ENCODE measurements around the gene CCR9. TPM values are rescaled to one million over a fixed set of nuclear protein-coding genes. Genes with fewer than 3 reads are reported as not detected.

The CCR9 gene
- polyA plus RNA-seq, 1 donor from 2014 or later, result not detected

- H3K9ac ChIP-seq (ENCODE audit: low read length), result no peak overlapping the region
- H4K20me1 ChIP-seq (ENCODE audit: insufficient read depth), result no peaks in the 10 kb centered on the region
- H3K79me2 ChIP-seq (replicated peaks; ENCODE audit: insufficient read depth, low read length), result no peaks in the 10 kb centered on the region
- no peak overlapping the region for H3K4me2 ChIP-seq (ENCODE audit: low read length)
- no peaks in the 10 kb centered on the region for H3K9me2 ChIP-seq (ENCODE audit: insufficient read depth, low read length)
- H3F3A ChIP-seq (ENCODE audit: insufficient read depth, low read length, poor library complexity, severe bottlenecking), result no peaks in the 10 kb centered on the region
- H2AFZ ChIP-seq (ENCODE audit: low read depth, low read length), result no peak overlapping the region
- H3K27me3 ChIP-seq (ENCODE audit: insufficient read depth, low read depth, low read length), result no peaks in the 10 kb centered on the region
- no peaks in the 10 kb centered on the region for H3K36me3 ChIP-seq (ENCODE audit: insufficient read depth, low read length)
- no peak for TF ChIP-seq EP300 (conservative IDR thresholded peaks at IDR 0.05; ENCODE audit: poor library complexity, severe bottlenecking)
- TF ChIP-seq POLR2AphosphoS5 (IDR thresholded peaks at IDR 0.05), result no peak
- TF ChIP-seq EZH2 (IDR thresholded peaks at IDR 0.05; ENCODE audit: borderline replicate concordance, insufficient read depth, low read length, poor library complexity, severe bottlenecking), result no peak
- no peak for TF ChIP-seq MXI1 (conservative IDR thresholded peaks at IDR 0.05; ENCODE audit: poor library complexity, severe bottlenecking)
- no peak overlapping the region for H3K4me3 ChIP-seq (ENCODE audit: low read length)
- no peaks in the 10 kb centered on the region for H3K9me3 ChIP-seq (ENCODE audit: low read length)
- H3K27ac ChIP-seq (ENCODE audit: low read length), result no peak overlapping the region
Measured at GRCh38 chr3:45936261-45936660, 49.9 kb downstream of the CCR9 start.

GRCh38 chr3:45937206-45938042, 51.1 kb downstream of the CCR9 start:
- H3K9ac ChIP-seq (ENCODE audit: low read length), result no peak overlapping the region
- no peaks in the 10 kb centered on the region for H3K27me3 ChIP-seq (ENCODE audit: insufficient read depth, low read depth, low read length)
- H3K4me2 ChIP-seq (ENCODE audit: low read length), result no peak overlapping the region
- H4K20me1 ChIP-seq (ENCODE audit: insufficient read depth), result no peaks in the 10 kb centered on the region
- H3F3A ChIP-seq (ENCODE audit: insufficient read depth, low read length, poor library complexity, severe bottlenecking), result no peaks in the 10 kb centered on the region
- H3K9me3 ChIP-seq (ENCODE audit: low read length), result no peaks in the 10 kb centered on the region
- H3K79me2 ChIP-seq (replicated peaks; ENCODE audit: insufficient read depth, low read length), result no peaks in the 10 kb centered on the region
- TF ChIP-seq REST (IDR thresholded peaks at IDR 0.05; ENCODE audit: borderline replicate concordance), result no peak
- no peak for TF ChIP-seq EZH2 (IDR thresholded peaks at IDR 0.05; ENCODE audit: borderline replicate concordance, insufficient read depth, low read length, poor library complexity, severe bottlenecking)
- TF ChIP-seq MXI1 (conservative IDR thresholded peaks at IDR 0.05; ENCODE audit: poor library complexity, severe bottlenecking), result no peak
- no peak for TF ChIP-seq POLR2AphosphoS5 (IDR thresholded peaks at IDR 0.05)
- no peak for TF ChIP-seq CTCF (IDR thresholded peaks at IDR 0.05; ENCODE audit: poor library complexity, severe bottlenecking)
- TF ChIP-seq TAF1 (IDR thresholded peaks at IDR 0.05; ENCODE audit: low read depth), result no peak
- no peak for TF ChIP-seq RAD21 (conservative IDR thresholded peaks at IDR 0.05)
- TF ChIP-seq SMC3 (conservative IDR thresholded peaks at IDR 0.05; ENCODE audit: poor library complexity), result no peak
- no peak for TF ChIP-seq EP300 (conservative IDR thresholded peaks at IDR 0.05; ENCODE audit: poor library complexity, severe bottlenecking)
- H3K36me3 ChIP-seq (ENCODE audit: insufficient read depth, low read length), result no peaks in the 10 kb centered on the region
- H3K9me2 ChIP-seq (ENCODE audit: insufficient read depth, low read length), result no peaks in the 10 kb centered on the region
- no peak overlapping the region for H3K27ac ChIP-seq (ENCODE audit: low read length)
- no peak overlapping the region for H3K4me3 ChIP-seq (ENCODE audit: low read length)
- no peak overlapping the region for H2AFZ ChIP-seq (ENCODE audit: low read depth, low read length)
